Hepatocyte (in vitro differentiated cells): ENCODE data around the gene ULK1.

Experiments
- CTCF ChIP-seq: fragments of 200-600 bp; sonication (generic); IDR thresholded peaks from 2 replicates; pipeline ENCODE4 v1.5.1; 2016; ENCODE audit warnings: antibody characterized with exemption, mild to moderate bottlenecking; ENCODE audit not compliant: poor library complexity
- EZH2phosphoT487 ChIP-seq: fragments of 200-600 bp; sonication (generic); IDR thresholded peaks from one replicate; pipeline ENCODE4 v1.6.1; 2018; ENCODE audit warnings: antibody characterized with exemption, mild to moderate bottlenecking, low read depth, moderate library complexity; ENCODE audit not compliant: unreplicated experiment, severe bottlenecking

DNA sequence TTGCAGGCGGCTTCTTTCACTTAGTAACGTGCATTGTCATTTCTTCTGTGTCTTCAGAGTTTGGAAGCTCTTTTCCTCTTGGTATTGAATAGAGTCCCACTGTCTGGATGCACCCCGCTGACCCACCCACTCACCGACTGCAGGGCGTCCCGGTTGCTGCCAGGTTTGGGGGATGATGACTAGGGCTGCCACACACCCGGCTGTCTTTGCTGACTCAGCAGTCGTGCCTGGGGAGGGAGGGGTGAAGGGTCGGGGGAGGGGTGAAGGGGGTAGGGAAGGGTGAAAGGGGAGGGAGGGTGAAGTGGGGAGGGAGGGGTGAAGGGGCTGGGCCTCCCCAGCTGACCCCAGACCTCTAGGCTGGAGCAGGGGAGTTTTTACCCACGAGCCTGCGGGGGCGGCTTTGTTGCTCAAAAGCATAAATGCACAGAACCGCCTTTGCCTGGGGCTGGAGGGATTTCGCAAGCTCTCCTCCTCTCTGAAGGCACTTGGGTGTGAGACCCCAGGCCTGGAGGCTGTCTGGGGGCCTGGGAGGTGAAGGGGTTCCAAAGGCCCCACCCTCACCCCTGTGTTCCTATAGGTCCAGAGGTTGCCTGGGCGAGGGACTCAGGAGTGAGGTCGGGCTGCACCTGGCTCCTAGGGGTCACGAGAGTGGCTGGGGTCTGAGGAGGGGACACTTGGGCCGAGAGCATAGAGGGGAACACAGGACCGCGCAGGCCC is 31.3 kb upstream of the ULK1 start:
- TF ChIP-seq CTCF (no peak), EZH2phosphoT487 (no peak)
